GM12878 (cell line): ENCODE measurements around the gene PRKAR1A. TPM values are rescaled to one million over a fixed set of nuclear protein-coding genes. Genes with fewer than 3 reads are reported as not detected.
A peak's percentile ranks its signal among the peaks of the same experiment; 100 is the strongest.

ENCODE experiments used
- ASH2L ChIP-seq: fragments of 300-600, 200-600 bp; sonication (generic); IDR thresholded peaks from 2 replicates; pipeline ENCODE4 v1.6.1; 2017; ENCODE audit warnings: low read depth, mild to moderate bottlenecking, borderline replicate concordance
- CHD1 ChIP-seq: IDR thresholded peaks from 2 replicates; pipeline ENCODE4 v1.6.1; 2012; ENCODE audit warnings: low read depth, low read length, improper control_type of control experiment
- CHD2 ChIP-seq: IDR thresholded peaks from 2 replicates; pipeline ENCODE4 v1.6.1; 2011; ENCODE audit warnings: low read depth, low read length, improper control_type of control experiment, borderline replicate concordance
- CHD4 ChIP-seq: fragments of 200-600 bp; sonication (generic); IDR thresholded peaks from 2 replicates; pipeline ENCODE4 v1.6.1; 2016; ENCODE audit warnings: mild to moderate bottlenecking
- FOXK2 ChIP-seq: fragments of 450-650 bp; IDR thresholded peaks from 2 replicates; pipeline ENCODE4 v1.6.1; 2017; ENCODE audit warnings: mild to moderate bottlenecking, moderate library complexity
- GABPA ChIP-seq: IDR thresholded peaks from 2 replicates; pipeline ENCODE4 v1.6.1; 2014; ENCODE audit warnings: antibody characterized with exemption, low read depth, mild to moderate bottlenecking, inconsistent platforms
- IKZF1 ChIP-seq: fragments of 450-650 bp; conservative IDR thresholded peaks from 2 replicates; pipeline ENCODE4 v1.6.1; 2017; ENCODE audit warnings: antibody characterized with exemption, mild to moderate bottlenecking
- MEF2A ChIP-seq: IDR thresholded peaks from 2 replicates; pipeline ENCODE4 v1.6.1; 2011; ENCODE audit warnings: low read depth, mild to moderate bottlenecking, low read length, moderate library complexity; ENCODE audit not compliant: insufficient read depth
- MYB ChIP-seq: fragments of 150-350 bp; IDR thresholded peaks from 2 replicates; pipeline ENCODE4 v1.6.1; 2014; ENCODE audit warnings: mild to moderate bottlenecking, low read depth, low read length, borderline replicate concordance
- PAX8 ChIP-seq: fragments of 450-650 bp; IDR thresholded peaks from 2 replicates; pipeline ENCODE4 v1.6.1; 2017; ENCODE audit warnings: mild to moderate bottlenecking, moderate library complexity
- PML ChIP-seq: IDR thresholded peaks from 2 replicates; pipeline ENCODE4 v1.6.1; 2012; ENCODE audit warnings: low read length, inconsistent platforms
- POLR2AphosphoS2 ChIP-seq: IDR thresholded peaks from 2 replicates; pipeline ENCODE4 v1.6.1; 2011; ENCODE audit warnings: low read depth, mild to moderate bottlenecking, low read length, improper control_type of control experiment, moderate library complexity
- POU2F2 ChIP-seq: IDR thresholded peaks from 3 replicates; pipeline ENCODE4 v1.6.1; 2011; ENCODE audit warnings: low read depth, mild to moderate bottlenecking, low read length, borderline replicate concordance
- SIN3A ChIP-seq: IDR thresholded peaks from 2 replicates; pipeline ENCODE4 v1.6.1; 2012; ENCODE audit warnings: low read depth, low read length, improper control_type of control experiment
- SIX5 ChIP-seq: IDR thresholded peaks from 2 replicates; pipeline ENCODE4 v1.6.1; 2011; ENCODE audit warnings: mild to moderate bottlenecking, low read depth, low read length, moderate library complexity; ENCODE audit not compliant: severe bottlenecking
- SMC3 ChIP-seq: IDR thresholded peaks from 2 replicates; pipeline ENCODE4 v1.6.1; 2011; ENCODE audit warnings: low read length, improper control_type of control experiment, borderline replicate concordance
- SPI1 ChIP-seq: IDR thresholded peaks from 2 replicates; pipeline ENCODE4 v1.6.1; 2011; ENCODE audit warnings: low read depth, mild to moderate bottlenecking, low read length, moderate library complexity, borderline replicate concordance; ENCODE audit not compliant: insufficient read depth
- SUPT20H ChIP-seq: IDR thresholded peaks from 2 replicates; pipeline ENCODE4 v1.6.1; 2011; ENCODE audit warnings: low read depth, mild to moderate bottlenecking, low read length, moderate library complexity, borderline replicate concordance; ENCODE audit not compliant: control insufficient read depth
- TARDBP ChIP-seq: IDR thresholded peaks from 2 replicates; pipeline ENCODE4 v1.6.1; 2016; ENCODE audit warnings: borderline replicate concordance
- WRNIP1 ChIP-seq: IDR thresholded peaks from 2 replicates; pipeline ENCODE4 v1.6.1; 2011; ENCODE audit warnings: low read depth, low read length, improper control_type of control experiment, borderline replicate concordance
- YY1 ChIP-seq: IDR thresholded peaks from 2 replicates; pipeline ENCODE4 v1.6.1; 2011; ENCODE audit warnings: low read depth, mild to moderate bottlenecking, low read length
- ZBED1 ChIP-seq: IDR thresholded peaks from 2 replicates; pipeline ENCODE4 v1.6.1; 2016; ENCODE audit warnings: borderline replicate concordance
- ZBTB4 ChIP-seq: fragments of 450-650 bp; formaldehyde crosslinking; IDR thresholded peaks from 2 replicates; pipeline ENCODE4 v1.4.0; 2022; ENCODE audit warnings: mild to moderate bottlenecking, moderate library complexity
- ZNF207 ChIP-seq: fragments of 450-650 bp; IDR thresholded peaks from 2 replicates; pipeline ENCODE4 v1.6.1; 2014; ENCODE audit warnings: antibody characterized with exemption, mild to moderate bottlenecking, borderline replicate concordance
- ZNF384 ChIP-seq: IDR thresholded peaks from 2 replicates; pipeline ENCODE4 v1.6.1; 2012; ENCODE audit warnings: low read depth, mild to moderate bottlenecking, low read length, improper control_type of control experiment, borderline replicate concordance
- ZZZ3 ChIP-seq: IDR thresholded peaks from 2 replicates; pipeline ENCODE4 v1.6.1; 2011; ENCODE audit warnings: low read depth; ENCODE audit not compliant: control insufficient read depth, insufficient read length
- polyA plus RNA-seq, 11 experiments: library from polyadenylated mRNA; depleted of rRNA in 4 of 11; unstranded in 6 of 11; stranded (reverse) in 5 of 11; fragments of >200 nt; fragmentation: Nextera tagmentation in 4 of 11; fragmentation: Illumina TruSeq in 1 of 11; extraction: Ambion mirVana in 4 of 11; extraction: Trizol in 1 of 11; gene quantifications; 1 replicate in 1 of 11; 2 replicates in 10 of 11; pipeline versions ENCODE4 v1.2.1 to v1.2.3, GENCODE V29; 2011 to 2016; ENCODE audit warnings: inconsistent platforms in 2 of 11, missing spikeins in 2 of 11, low read depth in 1 of 11
- total RNA-seq, 4 experiments: library from RNA; depleted of rRNA in 3 of 4; stranded (reverse); fragments of >200 nt in 3 of 4; fragmentation: Illumina TruSeq in 1 of 4; extraction: Trizol in 1 of 4; gene quantifications; 2 replicates each; pipeline versions ENCODE4 v1.2.1 to v1.2.3, GENCODE V29; 2013 to 2021
- TF ChIP-seq, protein P1 (sequence below): fragments of 450-650 bp; IDR thresholded peaks from 2 replicates; pipeline ENCODE4 v1.6.1; 2017; ENCODE audit warnings: antibody characterized with exemption, mild to moderate bottlenecking, moderate library complexity

The PRKAR1A gene
- total and polyA plus RNA-seq, 10 of the 15 experiments (the other 5 are each of a cell fraction or from before 2014, with no cell fraction given) = 29.1 to 200 (median 125) TPM

DNA sequence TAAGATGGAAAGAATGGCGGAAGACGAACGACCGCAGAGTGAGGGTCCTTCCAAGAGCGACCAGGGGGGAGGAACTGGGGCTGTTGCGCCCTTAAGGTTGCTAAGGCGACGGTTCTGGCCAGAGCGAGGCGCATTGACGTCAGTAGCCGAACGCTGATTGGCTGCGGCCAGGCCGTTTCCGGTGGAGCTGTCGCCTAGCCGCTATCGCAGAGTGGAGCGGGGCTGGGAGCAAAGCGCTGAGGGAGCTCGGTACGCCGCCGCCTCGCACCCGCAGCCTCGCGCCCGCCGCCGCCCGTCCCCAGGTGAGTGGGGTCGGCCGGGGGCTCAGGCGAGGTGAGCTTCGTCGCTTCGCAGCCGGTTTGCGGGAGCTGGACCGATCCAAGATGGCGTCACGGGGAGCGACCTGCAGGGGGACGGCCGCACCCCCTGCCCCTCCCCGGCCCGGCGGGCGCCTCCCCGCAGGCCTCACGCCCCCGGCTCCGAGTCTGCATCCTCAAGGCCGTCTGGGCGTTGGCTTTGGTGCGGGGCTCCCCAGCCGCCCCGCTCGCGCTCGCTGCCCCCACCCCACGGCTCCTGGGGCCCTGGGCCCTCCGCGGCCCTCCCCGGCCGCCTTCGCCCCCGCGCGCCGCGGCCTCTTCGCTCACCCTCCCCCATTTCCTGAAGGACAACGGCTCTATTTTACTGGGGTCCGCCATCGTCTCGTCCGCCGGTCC lies at the start of gene PRKAR1A (continued):
- 0 out of 2 replicates have a peak, but pooled peaks have one; percentile 55 for TF ChIP-seq FOXK2
- no peak for TF ChIP-seq SMC3
- no peak for TF ChIP-seq MEF2A
- TF ChIP-seq ZNF207 = peak; percentile 61; the same call in 1 of the 2 replicates
- TF ChIP-seq, protein P1, sequence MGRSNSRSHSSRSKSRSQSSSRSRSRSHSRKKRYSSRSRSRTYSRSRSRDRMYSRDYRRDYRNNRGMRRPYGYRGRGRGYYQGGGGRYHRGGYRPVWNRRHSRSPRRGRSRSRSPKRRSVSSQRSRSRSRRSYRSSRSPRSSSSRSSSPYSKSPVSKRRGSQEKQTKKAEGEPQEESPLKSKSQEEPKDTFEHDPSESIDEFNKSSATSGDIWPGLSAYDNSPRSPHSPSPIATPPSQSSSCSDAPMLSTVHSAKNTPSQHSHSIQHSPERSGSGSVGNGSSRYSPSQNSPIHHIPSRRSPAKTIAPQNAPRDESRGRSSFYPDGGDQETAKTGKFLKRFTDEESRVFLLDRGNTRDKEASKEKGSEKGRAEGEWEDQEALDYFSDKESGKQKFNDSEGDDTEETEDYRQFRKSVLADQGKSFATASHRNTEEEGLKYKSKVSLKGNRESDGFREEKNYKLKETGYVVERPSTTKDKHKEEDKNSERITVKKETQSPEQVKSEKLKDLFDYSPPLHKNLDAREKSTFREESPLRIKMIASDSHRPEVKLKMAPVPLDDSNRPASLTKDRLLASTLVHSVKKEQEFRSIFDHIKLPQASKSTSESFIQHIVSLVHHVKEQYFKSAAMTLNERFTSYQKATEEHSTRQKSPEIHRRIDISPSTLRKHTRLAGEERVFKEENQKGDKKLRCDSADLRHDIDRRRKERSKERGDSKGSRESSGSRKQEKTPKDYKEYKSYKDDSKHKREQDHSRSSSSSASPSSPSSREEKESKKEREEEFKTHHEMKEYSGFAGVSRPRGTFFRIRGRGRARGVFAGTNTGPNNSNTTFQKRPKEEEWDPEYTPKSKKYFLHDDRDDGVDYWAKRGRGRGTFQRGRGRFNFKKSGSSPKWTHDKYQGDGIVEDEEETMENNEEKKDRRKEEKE = no peak
- TF ChIP-seq ZBTB4 (CRISPR knock-in tag) = no peak
- no peak for TF ChIP-seq CHD1
- TF ChIP-seq TARDBP = no peak
- peak; percentile 46; the same call in 1 of the 2 replicates for TF ChIP-seq ASH2L
- TF ChIP-seq WRNIP1 = no peak
- 0 out of 2 replicates have a peak, but pooled peaks have one; percentile 28 for TF ChIP-seq GABPA
- TF ChIP-seq CHD2 = peak; percentile 76
- TF ChIP-seq IKZF1 = peak; percentile 31
- peak; percentile 95 for TF ChIP-seq YY1
- peak; percentile 57; the same call in 1 of the 2 replicates for TF ChIP-seq SPI1
- TF ChIP-seq SIX5 = no peak
- TF ChIP-seq POLR2AphosphoS2 = peak; percentile 75; the same call in 1 of the 2 replicates
- TF ChIP-seq PML = peak; percentile 54; the same call in 1 of the 2 replicates
- TF ChIP-seq CHD4 = no peak
- no peak for TF ChIP-seq SUPT20H
- TF ChIP-seq SIN3A = no peak
- peak; percentile 68; the same call in 2 of the 3 replicates for TF ChIP-seq POU2F2
- no peak for TF ChIP-seq ZBED1
- no peak for TF ChIP-seq ZZZ3
- TF ChIP-seq ZNF384 = no peak
- TF ChIP-seq MYB = no peak
- TF ChIP-seq PAX8 = no peak
